Hematopoietic multipotent progenitor cell (in vitro differentiated cells): ENCODE results near the gene VPS4B. TPM values are rescaled to one million over a fixed set of nuclear protein-coding genes. Genes with fewer than 3 reads are reported as not detected.
A peak's percentile ranks its signal among the peaks of the same experiment; 100 is the strongest.
"Not testable (repeated sequence)": the region's sequence is repeated elsewhere in the genome, so short reads cannot be mapped to it uniquely, and the experiment has no call there.

ENCODE experiments used
- DNase-seq, 3 donors: peaks; one replicate each; pipeline ENCODE4 v3.0.0-alpha.2; 2011 to 2015; ENCODE audit warnings: low read depth in 2 of 3, low spot score in 2 of 3
- total RNA-seq: library from RNA; depleted of rRNA; stranded (reverse); fragments of >200 nt; gene quantifications from one replicate; pipeline ENCODE4 v1.2.3, GENCODE V29; 2012

Gene VPS4B
- 18.0 TPM for total RNA-seq

GRCh38 chr18:63422087-63422863, at the start of gene VPS4B:
VPS4B (minus strand) TSS chr18:63422476; CDS start chr18:63422259, 217 bp downstream.
- DNase-seq, result peak; percentile 99 to 100 (median 100)

GRCh38 chr18:63470751-63471150, 48.5 kb upstream of the VPS4B start:
- DNase-seq, result no peak

- no peak for DNase-seq
Observed at GRCh38 chr18:63468575-63468974, 46.3 kb upstream of the VPS4B start.

- DNase-seq, result no peak
Observed at GRCh38 chr18:63467699-63468098, 45.4 kb upstream of the VPS4B start.

GRCh38 chr18:63465059-63465458, 42.8 kb upstream of the VPS4B start:
- no peak for DNase-seq

- no peak for DNase-seq
Observed at GRCh38 chr18:63464434-63464833, 42.2 kb upstream of the VPS4B start.

GRCh38 chr18:63460414-63460813, 38.1 kb upstream of the VPS4B start:
- no peak for DNase-seq

- DNase-seq, result no peak
Observed at GRCh38 chr18:63457977-63458376, 35.7 kb upstream of the VPS4B start.

GRCh38 chr18:63454497-63454896, 32.2 kb upstream of the VPS4B start:
- no peak for DNase-seq

- not testable (repeated sequence) for DNase-seq
Observed at GRCh38 chr18:63452751-63453150, 30.5 kb upstream of the VPS4B start.

- DNase-seq, result peak in 1 of 3 donors; percentile 54
Observed at GRCh38 chr18:63451799-63452660, 29.8 kb upstream of the VPS4B start.

GRCh38 chr18:63449426-63449825, 27.1 kb upstream of the VPS4B start:
- no peak for DNase-seq

- no peak for DNase-seq
Observed at GRCh38 chr18:63447066-63447465, 24.8 kb upstream of the VPS4B start.

- DNase-seq, result no peak
Observed at GRCh38 chr18:63446266-63446665, 24.0 kb upstream of the VPS4B start.

GRCh38 chr18:63445037-63445436, 22.8 kb upstream of the VPS4B start:
- no peak for DNase-seq

- DNase-seq, result peak in 2 of 3 donors; percentile 42 to 80
Observed at GRCh38 chr18:63444580-63444979, 22.3 kb upstream of the VPS4B start.

- DNase-seq, result no peak
Observed at GRCh38 chr18:63443829-63444228, 21.6 kb upstream of the VPS4B start.

- no peak for DNase-seq
Observed at GRCh38 chr18:63440881-63441280, 18.6 kb upstream of the VPS4B start.

GRCh38 chr18:63440219-63440618, 17.9 kb upstream of the VPS4B start:
- no peak for DNase-seq

- DNase-seq, result peak in 2 of 3 donors; percentile 53 to 75
Observed at GRCh38 chr18:63439334-63439733, 17.1 kb upstream of the VPS4B start.

GRCh38 chr18:63438181-63438580, 15.9 kb upstream of the VPS4B start:
- no peak for DNase-seq
